Measurements from ENCODE around the gene FANK1. TPM values are rescaled to one million over a fixed set of nuclear protein-coding genes. Genes with fewer than 3 reads are reported as not detected.

FANK1 gene
- polyA plus RNA-seq, 1 of the 3 experiments (the other 2 are of a cell fraction): 12.3 TPM

- no peak for TF ChIP-seq SMC3 (IDR thresholded peaks at IDR 0.05; ENCODE audit: low read depth, low read length)
- no peak for TF ChIP-seq RAD21 (IDR thresholded peaks at IDR 0.05; ENCODE audit: low read length)
Observed at GRCh38 chr10:125992254-125992653, 95.9 kb downstream of the FANK1 start (continued).

GRCh38 chr10:125994601-125995000, 98.2 kb downstream of the FANK1 start:
- ChIA-PET POLR2A (no interaction called here), CTCF (interaction anchor here (0.8 to 1.4 kb wide), 4 partner anchors 13 to 509 kb away, joined by 3 to 7 read pairs (median 4); partner anchors contain the start of gene ADAM12)
- H3K9ac ChIP-seq: no peak overlapping the region
- DNase-seq: no peak
- no peak overlapping the region for H3K4me3 ChIP-seq (ENCODE audit: low read depth in 2 of 2, low read length in 1 of 2)
- H3K27me3 ChIP-seq (ENCODE audit: insufficient read depth): no peaks in the 10 kb centered on the region
- WGBS (ENCODE audit: low lambda C conversion rate): 85% methylated on average over 6 of the region's 6 CpGs
- no peak overlapping the region for H3K27ac ChIP-seq (ENCODE audit: low read depth in 2 of 2, low read length in 1 of 2)
- H2AFZ ChIP-seq (ENCODE audit: low read depth): no peak overlapping the region
- H3K79me2 ChIP-seq (ENCODE audit: insufficient read depth): no peaks in the 10 kb centered on the region
- no peaks in the 10 kb centered on the region for H3F3A ChIP-seq (replicated peaks; ENCODE audit: insufficient read depth)
- no peaks in the 10 kb centered on the region for H3K9me3 ChIP-seq
- H3K9me2 ChIP-seq: no peaks in the 10 kb centered on the region
- peaks cover 0 to 2% of the 10 kb centered on the region in 2 experiments; a peak in 1 of 4 replicates for H3K4me1 ChIP-seq (ENCODE audit: control insufficient read depth in 1 of 2, insufficient read depth in 2 of 2, low read depth in 1 of 2, low read length in 1 of 2)
- TF ChIP-seq, protein P1, sequence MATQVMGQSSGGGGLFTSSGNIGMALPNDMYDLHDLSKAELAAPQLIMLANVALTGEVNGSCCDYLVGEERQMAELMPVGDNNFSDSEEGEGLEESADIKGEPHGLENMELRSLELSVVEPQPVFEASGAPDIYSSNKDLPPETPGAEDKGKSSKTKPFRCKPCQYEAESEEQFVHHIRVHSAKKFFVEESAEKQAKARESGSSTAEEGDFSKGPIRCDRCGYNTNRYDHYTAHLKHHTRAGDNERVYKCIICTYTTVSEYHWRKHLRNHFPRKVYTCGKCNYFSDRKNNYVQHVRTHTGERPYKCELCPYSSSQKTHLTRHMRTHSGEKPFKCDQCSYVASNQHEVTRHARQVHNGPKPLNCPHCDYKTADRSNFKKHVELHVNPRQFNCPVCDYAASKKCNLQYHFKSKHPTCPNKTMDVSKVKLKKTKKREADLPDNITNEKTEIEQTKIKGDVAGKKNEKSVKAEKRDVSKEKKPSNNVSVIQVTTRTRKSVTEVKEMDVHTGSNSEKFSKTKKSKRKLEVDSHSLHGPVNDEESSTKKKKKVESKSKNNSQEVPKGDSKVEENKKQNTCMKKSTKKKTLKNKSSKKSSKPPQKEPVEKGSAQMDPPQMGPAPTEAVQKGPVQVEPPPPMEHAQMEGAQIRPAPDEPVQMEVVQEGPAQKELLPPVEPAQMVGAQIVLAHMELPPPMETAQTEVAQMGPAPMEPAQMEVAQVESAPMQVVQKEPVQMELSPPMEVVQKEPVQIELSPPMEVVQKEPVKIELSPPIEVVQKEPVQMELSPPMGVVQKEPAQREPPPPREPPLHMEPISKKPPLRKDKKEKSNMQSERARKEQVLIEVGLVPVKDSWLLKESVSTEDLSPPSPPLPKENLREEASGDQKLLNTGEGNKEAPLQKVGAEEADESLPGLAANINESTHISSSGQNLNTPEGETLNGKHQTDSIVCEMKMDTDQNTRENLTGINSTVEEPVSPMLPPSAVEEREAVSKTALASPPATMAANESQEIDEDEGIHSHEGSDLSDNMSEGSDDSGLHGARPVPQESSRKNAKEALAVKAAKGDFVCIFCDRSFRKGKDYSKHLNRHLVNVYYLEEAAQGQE (IDR thresholded peaks at IDR 0.05; ENCODE audit: low read depth, low read length): no peak
- TF ChIP-seq POLR2AphosphoS5 (IDR thresholded peaks at IDR 0.05; ENCODE audit: low read depth, low read length): no peak
- TF ChIP-seq, protein P2, sequence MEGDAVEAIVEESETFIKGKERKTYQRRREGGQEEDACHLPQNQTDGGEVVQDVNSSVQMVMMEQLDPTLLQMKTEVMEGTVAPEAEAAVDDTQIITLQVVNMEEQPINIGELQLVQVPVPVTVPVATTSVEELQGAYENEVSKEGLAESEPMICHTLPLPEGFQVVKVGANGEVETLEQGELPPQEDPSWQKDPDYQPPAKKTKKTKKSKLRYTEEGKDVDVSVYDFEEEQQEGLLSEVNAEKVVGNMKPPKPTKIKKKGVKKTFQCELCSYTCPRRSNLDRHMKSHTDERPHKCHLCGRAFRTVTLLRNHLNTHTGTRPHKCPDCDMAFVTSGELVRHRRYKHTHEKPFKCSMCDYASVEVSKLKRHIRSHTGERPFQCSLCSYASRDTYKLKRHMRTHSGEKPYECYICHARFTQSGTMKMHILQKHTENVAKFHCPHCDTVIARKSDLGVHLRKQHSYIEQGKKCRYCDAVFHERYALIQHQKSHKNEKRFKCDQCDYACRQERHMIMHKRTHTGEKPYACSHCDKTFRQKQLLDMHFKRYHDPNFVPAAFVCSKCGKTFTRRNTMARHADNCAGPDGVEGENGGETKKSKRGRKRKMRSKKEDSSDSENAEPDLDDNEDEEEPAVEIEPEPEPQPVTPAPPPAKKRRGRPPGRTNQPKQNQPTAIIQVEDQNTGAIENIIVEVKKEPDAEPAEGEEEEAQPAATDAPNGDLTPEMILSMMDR (IDR thresholded peaks at IDR 0.05): no peak
- no peak for TF ChIP-seq FOSL2 (IDR thresholded peaks at IDR 0.05; ENCODE audit: borderline replicate concordance, low read depth)
- no peak for TF ChIP-seq TAF1 (IDR thresholded peaks at IDR 0.05; ENCODE audit: borderline replicate concordance, low read depth, low read length)
- TF ChIP-seq FOXJ3 (CRISPR knock-in tag; IDR thresholded peaks at IDR 0.05): no peak
- TF ChIP-seq MXI1 (IDR thresholded peaks at IDR 0.05; ENCODE audit: low read depth, low read length): no peak
- TF ChIP-seq USF2 (IDR thresholded peaks at IDR 0.05; ENCODE audit: borderline replicate concordance, low read depth, low read length): no peak
- TF ChIP-seq RXRA (IDR thresholded peaks at IDR 0.05; ENCODE audit: borderline replicate concordance, low read depth): no peak
- TF ChIP-seq NRF1 (IDR thresholded peaks at IDR 0.05; ENCODE audit: low read depth, low read length): no peak
- TF ChIP-seq GATA2 (CRISPR knock-in tag; IDR thresholded peaks at IDR 0.05): no peak
- TF ChIP-seq, protein P3, sequence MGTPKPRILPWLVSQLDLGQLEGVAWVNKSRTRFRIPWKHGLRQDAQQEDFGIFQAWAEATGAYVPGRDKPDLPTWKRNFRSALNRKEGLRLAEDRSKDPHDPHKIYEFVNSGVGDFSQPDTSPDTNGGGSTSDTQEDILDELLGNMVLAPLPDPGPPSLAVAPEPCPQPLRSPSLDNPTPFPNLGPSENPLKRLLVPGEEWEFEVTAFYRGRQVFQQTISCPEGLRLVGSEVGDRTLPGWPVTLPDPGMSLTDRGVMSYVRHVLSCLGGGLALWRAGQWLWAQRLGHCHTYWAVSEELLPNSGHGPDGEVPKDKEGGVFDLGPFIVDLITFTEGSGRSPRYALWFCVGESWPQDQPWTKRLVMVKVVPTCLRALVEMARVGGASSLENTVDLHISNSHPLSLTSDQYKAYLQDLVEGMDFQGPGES (IDR thresholded peaks at IDR 0.05; ENCODE audit: low read depth, low read length): no peak
- H3K4me2 ChIP-seq: no peak overlapping the region
- H3K36me3 ChIP-seq (replicated peaks in 1 of 2; ENCODE audit: control insufficient read depth in 1 of 2, insufficient read depth in 2 of 2, low read length in 1 of 2): no peaks in the 10 kb centered on the region
- H4K20me1 ChIP-seq (ENCODE audit: insufficient read depth): no peaks in the 10 kb centered on the region

Data from SK-N-SH (cell line).